HG03520 (cell line): ENCODE results near the gene IL23R.

Source experiments
- ATAC-seq: cut with Tn5 transposase; IDR thresholded peaks from one replicate; pipeline ENCODE4 v1.9.1; 2021; ENCODE audit warnings: mild to moderate bottlenecking, moderate library complexity; ENCODE audit not compliant: unreplicated experiment

Gene IL23R

DNA sequence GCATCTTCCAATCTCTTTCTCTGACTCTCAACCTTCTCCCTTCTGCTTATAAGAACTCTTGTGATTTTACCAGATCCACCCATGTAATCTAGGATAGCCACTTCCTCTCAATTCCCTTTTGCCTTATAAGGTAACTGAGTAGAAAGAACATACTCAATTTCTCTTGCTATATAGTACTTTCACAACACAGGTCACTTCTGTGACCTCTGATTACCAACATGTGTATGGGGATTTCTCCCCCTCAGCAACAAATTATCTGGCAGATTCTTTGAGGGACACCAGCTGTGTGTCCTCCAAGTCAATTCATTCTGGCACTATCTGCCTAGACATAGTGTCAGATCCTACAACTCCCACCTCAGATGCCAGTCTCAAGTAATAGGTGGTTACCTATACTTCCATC is 62.5 kb downstream of the IL23R start:
- no peak for ATAC-seq

DNA sequence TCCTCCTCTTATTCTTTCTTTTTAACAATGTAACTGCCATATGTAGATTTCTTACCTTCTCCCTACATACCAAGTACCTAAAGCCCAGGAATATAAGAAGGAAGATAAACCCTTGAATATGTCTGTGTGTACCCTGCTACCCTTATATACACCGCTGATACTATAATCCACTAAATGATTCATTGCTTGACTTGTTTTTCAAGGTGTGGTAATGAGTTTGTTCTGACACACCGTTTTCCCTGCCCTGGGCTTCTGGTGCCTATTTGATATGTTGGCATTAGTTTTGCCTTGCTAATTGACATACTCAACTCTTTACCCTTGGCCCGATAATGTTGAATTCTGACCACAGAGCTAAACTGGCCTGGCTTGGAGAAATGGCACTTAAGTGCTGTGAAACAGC is 64.3 kb downstream of the IL23R start:
- no peak for ATAC-seq

DNA sequence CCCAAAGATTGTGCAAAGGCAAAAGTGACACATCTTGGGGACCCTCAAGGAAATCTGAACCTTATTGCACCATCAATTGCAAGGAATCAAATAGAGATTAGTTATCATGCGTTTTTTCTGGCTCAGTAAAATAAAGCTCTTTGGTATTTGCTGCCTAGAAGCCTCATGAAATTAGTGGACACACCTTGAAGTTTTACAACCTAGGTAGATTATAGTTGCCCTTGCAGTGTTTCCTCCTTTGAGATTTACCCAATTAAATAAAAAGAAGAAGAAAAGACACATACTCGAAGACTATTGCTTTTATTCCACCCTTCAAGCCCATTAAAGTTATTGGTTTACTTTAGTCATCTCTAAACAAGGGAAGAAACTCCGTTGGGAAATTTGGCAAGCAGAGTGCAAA is 70.0 kb downstream of the IL23R start:
- ATAC-seq, result no peak

DNA sequence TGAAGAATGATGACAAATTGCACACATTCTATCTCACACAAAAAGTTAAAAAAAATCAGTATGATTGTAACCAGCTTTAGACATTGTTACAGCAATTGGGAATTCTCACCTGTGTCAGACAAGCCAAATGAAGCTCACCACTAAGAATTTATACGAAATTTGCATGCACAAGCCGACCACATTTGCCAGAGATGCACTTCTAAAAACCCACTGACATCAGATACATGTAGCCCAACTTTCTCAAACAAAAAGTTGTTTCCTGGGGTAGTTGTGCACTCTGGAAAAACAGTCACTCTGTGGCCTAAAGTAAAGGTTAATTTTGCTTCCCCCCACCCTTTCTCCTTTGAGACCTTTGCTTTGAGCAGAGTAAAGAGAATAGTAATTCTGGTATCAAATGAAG is 73.5 kb downstream of the IL23R start:
- no peak for ATAC-seq

DNA sequence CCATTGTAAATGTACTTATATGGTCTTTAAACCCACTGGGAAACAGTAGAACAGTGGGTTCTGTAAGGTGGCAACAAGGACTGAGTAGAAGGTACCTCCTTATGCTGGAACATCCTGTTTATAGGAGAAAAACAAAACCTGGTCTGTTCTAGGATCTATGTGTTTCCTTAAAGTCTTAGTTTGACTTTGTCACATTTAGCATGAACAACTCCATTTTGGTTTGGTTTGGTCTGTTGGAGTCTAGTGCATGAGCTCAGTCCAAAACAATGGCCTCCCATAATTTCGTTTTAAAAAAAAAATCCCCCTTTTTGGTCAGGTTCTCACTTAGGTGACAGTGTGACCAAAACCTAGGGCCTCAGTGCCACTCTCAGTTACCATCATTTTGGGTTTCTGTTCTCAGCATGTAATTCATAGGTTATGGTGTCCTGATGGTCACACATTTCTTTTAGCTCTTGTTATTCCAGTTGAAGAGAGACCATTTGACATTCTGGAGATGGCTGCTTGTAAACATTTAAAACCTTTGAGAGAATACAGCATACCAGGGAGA is 75.0 kb downstream of the IL23R start:
- no peak for ATAC-seq

DNA sequence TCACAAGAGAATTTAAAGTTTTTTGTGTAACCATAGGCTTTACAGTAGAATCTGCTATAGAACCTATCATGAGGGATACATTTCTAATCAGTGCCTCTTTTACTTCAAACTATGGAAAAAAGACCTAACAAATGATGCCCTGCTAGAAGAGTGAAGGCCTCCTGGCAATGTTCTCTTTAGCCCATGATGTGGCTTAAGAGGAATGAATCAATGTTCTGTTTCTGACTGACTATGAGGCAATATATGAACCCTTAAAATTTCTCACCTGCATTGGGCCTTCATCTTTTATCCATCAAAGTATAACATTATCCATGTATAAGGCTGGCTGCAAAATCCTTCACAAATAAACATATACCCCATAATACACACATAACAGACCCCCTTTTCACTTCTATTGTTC is 75.8 kb downstream of the IL23R start:
- ATAC-seq, result no peak

DNA sequence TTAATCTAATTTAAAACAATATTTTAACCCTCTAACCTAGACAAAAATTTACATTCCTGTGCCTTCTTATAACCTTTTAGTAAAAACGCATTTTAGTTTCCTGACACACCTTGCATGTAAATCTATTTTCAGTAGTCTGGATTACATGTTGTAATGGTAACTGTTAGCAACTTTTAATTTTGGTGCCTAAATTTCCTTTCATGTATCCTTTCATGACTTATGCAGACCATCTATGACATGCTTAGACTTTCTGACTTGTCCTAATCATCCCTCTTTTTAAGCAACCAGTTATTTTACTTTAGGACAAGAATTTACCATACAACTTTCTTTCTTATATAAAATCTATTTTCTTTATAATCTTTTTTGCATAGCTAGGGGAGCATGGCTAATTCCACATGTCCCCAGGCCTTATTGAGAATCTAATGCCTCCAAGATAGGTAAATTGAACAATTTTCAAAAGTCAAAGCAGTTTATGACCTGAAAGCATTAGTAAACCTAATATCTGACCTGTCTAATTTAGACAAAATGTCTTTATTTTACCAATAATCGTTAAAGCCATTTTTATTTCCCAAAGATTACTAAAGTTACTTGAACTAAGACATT is 83.9 kb downstream of the IL23R start:
- ATAC-seq, result no peak

DNA sequence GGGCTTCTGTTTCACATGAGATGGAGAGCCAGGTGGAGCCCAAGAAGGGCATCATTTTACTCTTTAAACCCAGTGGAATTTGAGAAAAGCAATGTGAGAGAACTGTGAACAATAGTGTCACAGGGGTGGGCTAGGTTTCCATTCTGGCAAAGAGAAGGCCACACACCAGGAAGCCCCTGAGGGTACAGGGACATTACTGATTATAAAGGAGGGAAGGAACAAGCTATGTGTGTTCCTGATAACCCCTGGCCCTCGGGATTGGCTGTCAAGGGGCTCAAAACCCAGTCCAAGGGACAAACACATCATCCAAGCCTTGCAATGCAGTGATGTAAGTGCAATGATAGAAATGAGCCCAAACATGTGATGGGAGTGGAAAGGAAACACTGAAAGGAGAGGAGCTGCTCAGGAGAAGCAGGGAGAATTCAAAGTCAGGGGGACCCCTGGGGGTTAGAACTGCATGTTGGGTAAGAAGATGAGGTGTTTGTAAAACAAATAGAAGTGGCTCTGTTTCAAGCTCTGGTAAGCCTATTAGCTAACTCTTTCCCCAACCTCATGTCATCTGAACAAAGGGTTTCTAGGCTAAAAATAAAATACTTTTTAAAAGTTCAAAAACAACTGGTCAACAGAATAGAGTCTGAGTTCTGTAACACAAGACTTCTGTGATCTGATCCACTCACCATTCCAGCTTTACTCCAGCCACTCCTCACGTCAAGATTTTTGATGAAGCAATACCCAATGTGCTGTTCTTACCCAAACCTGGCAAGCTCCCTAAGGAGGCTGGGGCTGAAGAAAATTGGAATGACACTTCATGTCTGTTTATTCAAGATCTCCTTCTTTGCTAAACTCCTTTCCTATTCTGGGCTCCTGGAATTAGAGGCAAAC is 90.3 kb downstream of the IL23R start:
- no peak for ATAC-seq

DNA sequence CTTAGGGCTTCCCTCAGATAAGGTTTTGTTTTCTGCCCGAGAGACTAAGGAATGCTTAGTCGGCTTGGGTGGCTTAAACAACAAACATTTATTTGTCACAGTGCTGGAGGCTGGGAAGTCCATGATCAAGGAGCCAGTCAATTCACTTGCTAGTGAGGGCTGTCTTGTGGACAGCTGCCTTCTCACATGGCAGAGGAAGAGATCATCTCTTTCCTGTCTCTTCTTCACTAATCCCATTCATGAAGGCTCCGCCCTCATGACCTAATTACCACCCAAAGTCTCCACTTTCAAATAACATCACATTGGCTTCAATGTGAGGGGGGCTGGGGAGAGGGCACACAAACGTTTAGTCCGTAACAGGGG is 90.9 kb downstream of the IL23R start:
- no peak for ATAC-seq

DNA sequence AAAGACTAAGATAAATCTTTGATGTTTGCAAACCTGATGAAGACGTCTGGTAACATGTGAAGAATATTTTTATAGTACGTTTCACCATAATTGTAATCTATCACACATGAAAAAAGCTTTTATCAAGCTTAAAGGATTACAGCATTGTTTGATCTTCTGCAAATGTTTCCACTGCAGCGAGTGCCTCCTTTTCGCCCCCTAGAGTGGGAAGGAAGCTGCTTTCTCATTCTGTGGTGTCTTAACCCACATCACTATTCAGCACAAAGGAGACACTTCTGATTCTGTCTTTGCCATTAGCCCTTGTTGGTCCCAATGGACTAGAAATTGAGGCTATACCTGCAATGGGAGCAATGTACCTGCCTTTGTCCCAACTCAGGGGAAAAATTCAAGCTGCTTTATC is 95.4 kb downstream of the IL23R start:
- ATAC-seq, result no peak

DNA sequence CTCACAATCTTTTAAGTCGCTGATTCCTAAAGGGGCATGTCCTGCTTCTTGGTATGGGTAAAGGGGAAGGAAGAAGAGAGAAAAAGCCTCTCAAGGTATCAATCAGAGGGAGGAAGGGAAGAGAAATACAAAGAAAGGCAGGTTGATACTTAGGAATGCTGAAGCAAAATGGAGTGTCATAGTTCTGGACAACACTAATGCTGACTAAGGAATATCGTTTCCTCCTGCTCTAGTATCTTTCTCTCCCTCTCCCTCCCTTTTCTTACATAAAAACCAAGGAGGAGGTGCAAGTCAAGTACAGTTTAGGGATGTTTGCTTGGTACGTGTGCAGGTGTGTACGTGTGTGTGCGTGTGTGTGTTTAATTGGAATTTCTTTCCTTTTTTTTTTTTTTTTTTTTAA is 96.5 kb downstream of the IL23R start:
- ATAC-seq, result no peak

DNA sequence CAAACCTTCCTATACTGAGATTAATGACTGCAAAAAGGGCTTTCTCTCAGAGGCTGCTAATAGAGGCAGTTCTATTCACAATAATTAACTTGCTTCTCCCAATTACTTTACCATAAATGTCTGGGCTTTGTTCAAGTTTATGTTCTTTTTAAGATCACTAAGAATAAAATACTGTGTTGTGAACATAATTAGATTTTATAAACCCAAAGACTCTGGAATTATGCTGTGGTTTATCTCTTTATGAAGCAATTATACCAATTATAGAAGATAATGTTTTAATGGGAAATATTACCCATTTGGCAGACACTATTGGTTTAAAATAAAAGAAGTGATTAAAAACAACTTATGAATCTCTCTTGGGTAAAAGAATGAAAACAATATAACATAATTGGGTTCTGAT is 97.9 kb downstream of the IL23R start:
- no peak for ATAC-seq

DNA sequence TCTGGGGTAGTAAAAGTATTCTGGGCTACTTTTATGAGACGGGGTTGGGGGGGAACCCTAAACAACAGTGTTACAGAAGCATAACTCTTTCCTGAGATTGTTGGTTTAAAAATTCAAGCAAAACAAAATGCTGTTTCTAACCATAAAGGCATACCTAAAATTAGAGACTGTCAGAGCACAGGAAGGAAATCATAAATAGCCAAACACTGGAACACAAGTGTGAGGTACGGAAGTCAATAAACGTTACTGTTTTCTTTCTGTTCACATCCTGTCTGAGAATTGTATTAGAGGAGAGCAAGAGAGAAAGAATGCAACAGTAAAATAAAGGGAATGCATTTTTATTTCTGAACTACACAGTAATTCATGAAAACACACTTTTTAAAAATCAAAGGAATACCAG is 98.6 kb downstream of the IL23R start:
- no peak for ATAC-seq

DNA sequence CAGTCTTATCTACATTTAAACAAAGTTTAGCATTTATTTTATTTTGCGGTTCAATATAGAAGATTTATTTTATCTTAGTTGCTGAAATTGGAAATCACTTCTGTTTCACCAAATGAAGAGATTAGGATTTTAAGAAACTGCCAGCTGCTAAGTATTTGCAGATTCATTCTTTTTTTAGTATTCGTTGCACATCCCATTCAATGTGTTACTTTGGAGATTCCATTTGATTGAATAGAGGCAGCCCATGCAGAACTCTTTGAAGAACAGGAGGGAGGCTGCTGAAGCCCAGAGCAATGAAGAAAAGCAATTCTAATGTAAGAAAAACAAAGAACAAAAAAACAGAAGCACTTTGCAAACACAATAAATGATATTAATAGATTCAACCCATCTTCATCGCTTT is 102.8 kb downstream of the IL23R start:
- no peak for ATAC-seq

DNA sequence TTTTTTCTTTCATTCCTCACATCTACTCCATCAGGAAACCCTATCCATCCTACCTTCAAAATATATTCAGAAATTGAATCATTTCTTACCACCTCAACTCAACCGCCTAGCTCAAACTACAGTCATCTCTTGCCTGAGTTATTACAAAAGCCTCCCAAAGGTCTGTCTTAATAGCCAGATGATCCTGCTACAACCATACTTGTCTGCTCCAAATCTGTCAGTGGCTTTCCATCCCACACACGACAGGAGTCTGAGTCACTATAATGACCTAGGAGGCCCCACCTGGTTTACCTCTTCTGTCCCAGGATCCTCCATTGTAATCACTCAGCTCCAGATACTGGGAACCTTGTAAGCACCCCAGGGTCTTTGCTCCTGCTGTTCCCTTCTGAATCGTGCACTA is 104.3 kb downstream of the IL23R start:
- ATAC-seq, result no peak

DNA sequence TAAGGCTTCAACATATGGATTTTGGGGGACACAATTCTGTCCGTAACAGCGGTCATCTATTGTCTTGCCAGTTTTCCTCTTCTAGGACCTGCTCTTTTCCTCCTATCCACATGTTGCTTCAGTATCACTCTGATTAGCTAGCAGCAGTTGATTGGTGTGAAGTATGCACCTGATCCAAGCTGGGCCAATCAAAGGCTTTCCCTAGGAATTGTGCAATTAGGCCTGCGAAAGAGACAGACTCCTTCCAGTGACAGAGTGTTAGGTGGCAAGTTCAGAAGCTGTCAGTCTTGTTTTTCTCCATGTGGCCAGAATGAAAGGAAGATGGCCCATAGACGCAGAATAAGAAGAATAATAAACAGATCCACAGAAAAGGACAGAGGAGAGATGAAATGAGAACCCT is 107.3 kb downstream of the IL23R start:
- no peak for ATAC-seq

DNA sequence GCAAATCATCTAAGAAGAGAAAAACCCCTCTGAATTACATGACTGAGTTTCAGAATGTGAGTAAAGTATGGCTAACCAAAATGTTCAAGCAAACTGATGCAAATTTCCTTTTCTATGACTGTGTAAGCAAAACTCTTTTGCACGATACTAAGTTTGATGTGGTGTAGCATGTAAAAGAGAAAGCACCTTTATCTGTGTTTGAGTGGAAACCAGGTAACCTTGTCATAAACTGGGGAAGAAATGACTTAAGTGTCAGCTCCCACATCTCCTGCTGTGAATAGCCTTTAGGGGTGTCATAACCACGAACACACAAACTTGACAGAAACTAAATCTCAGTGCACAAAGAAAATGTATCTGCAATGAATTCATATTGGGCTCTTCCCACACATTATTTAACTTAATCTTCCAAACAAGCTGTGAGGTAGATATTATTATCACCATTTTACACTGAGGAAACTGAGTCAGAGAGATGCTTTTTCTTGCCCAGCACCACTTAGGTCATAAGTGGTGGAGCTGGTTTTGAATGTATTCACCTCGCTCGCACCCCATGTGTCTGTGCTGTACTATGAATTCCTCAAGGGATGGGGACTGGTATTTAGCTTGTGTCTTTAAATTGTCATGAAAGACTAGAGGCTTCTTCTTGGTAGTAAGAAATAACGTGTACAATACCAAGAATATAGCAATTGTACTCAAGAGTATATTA is 108.5 kb downstream of the IL23R start:
- peak; percentile 82 for ATAC-seq

DNA sequence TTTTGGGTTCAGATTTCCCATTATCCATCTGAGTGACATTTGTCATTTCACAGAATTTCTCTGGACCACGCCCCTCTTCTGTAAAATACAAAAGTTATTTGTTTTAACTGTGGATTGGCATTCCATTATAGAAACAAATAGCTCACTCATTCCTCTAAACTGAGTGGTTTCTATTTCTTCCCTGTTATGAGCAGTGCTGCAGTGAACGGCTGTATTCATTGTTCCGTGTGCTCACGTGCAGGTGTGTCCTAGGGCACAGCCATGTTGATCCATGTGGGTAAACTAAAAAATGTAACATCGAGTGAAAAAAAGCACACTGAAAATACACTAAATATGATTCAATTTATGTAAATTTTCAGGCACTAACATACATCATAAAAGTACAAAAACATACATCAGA is 114.4 kb downstream of the IL23R start:
- ATAC-seq, result no peak

DNA sequence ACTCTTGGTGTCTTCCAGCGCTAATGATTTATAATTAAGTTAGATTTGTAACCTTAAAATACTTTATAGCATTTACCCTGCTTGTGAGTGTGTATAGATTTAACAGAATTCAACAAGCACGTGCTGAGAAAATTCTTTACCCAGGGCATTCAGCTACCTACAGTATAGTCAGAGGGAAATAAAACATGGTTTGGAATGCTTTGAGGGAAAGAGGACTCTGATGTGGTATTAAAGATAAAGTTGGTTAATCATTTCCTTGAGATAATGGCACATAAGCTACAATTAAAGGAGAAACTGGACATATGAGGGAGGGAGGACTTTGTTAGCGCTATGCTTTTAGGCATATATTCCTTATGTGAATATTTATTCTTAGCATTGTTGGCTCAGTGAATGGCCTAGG is 115.0 kb downstream of the IL23R start:
- no peak for ATAC-seq

DNA sequence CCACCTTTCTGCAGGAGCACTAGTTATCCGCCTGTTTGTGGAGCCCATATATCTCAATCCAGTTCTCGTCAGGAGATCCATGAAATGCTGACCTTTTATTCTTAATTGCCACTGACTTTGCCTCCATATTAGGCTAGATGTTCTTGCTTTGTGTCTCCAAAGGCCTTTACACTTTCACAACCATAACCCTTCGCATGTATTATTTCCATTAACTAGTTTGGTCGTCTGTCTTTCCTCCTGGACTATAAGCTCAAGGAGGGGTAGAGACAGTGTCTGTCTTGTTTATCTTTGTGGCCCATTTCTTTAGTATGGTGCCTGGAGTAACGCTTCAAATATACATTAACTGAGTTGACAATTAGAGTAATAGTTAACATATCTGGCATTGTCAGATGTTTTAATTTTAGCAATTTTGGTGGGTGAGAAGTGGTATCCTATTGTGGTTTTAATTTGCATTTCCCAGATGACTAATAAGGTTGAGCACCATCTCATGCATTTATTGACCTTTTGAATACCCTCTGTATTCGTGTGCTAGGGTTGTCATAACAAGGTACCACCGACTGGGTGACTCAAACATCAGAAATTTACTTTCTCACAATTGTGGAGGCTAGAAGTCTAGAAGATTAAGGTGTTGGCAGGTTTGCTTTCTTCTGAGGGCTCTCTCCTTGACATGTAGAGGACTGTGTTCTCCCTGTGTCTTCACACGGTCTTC is 119.7 kb downstream of the IL23R start:
- peak; percentile 81 for ATAC-seq

DNA sequence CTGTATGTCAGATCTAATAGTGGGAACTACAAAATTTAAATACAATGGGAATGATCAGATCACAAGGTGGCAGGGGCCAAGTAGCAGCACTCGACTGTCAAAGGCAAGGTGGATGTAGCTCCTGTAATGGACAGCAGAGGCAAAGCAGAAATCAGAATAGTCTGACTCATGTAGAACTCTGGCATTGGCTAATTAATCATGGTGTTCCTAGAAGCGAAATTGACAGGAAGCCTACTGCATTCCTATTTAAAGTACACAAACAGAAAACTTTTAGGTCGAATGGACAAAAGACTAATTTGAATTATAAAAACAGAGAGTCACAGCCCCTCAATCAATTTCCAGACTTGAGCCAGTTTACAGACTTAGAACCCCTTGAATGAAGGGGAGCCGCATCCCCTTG is 124.0 kb downstream of the IL23R start:
- ATAC-seq, result no peak
